ENCODE measurements around the gene MED9. TPM values are rescaled to one million over a fixed set of nuclear protein-coding genes. Genes with fewer than 3 reads are reported as not detected.

The MED9 gene
- polyA plus RNA-seq, 1 donor from 2014 or later: 25.1 TPM

GRCh38 chr17:17457680-17458079, 19.1 kb upstream of the MED9 start:
- no peaks in the 10 kb centered on the region for H3K27me3 ChIP-seq (ENCODE audit: insufficient read depth, low read depth, low read length)
- H3K4me3 ChIP-seq (ENCODE audit: low read length): no peak overlapping the region
- no peaks in the 10 kb centered on the region for H3K9me2 ChIP-seq (ENCODE audit: insufficient read depth, low read length)
- H3K9me3 ChIP-seq (ENCODE audit: low read length): no peaks in the 10 kb centered on the region
- no peaks in the 10 kb centered on the region for H3K36me3 ChIP-seq (ENCODE audit: insufficient read depth, low read length)
- H3K27ac ChIP-seq (ENCODE audit: low read length): no peak overlapping the region
- H3K79me2 ChIP-seq (replicated peaks; ENCODE audit: insufficient read depth, low read length): no peaks in the 10 kb centered on the region
- H3K4me2 ChIP-seq (ENCODE audit: low read length): no peak overlapping the region
- H2AFZ ChIP-seq (ENCODE audit: low read depth, low read length): no peak overlapping the region
- no peak for TF ChIP-seq MXI1 (conservative IDR thresholded peaks at IDR 0.05; ENCODE audit: poor library complexity, severe bottlenecking)
- TF ChIP-seq TAF1 (IDR thresholded peaks at IDR 0.05; ENCODE audit: low read depth): no peak
- no peak for TF ChIP-seq CTCF (IDR thresholded peaks at IDR 0.05; ENCODE audit: poor library complexity, severe bottlenecking)
- no peak for TF ChIP-seq REST (IDR thresholded peaks at IDR 0.05; ENCODE audit: borderline replicate concordance)
- no peak overlapping the region for H3K9ac ChIP-seq (ENCODE audit: low read length)
- no peaks in the 10 kb centered on the region for H4K20me1 ChIP-seq (ENCODE audit: insufficient read depth)
- no peaks in the 10 kb centered on the region for H3F3A ChIP-seq (ENCODE audit: insufficient read depth, low read length, poor library complexity, severe bottlenecking)

GRCh38 chr17:17460038-17460437, 16.8 kb upstream of the MED9 start:
- H3F3A ChIP-seq (ENCODE audit: insufficient read depth, low read length, poor library complexity, severe bottlenecking): no peaks in the 10 kb centered on the region
- no peaks in the 10 kb centered on the region for H3K27me3 ChIP-seq (ENCODE audit: insufficient read depth, low read depth, low read length)
- no peak overlapping the region for H3K4me2 ChIP-seq (ENCODE audit: low read length)
- no peak overlapping the region for H3K9ac ChIP-seq (ENCODE audit: low read length)
- H3K9me3 ChIP-seq (ENCODE audit: low read length): no peaks in the 10 kb centered on the region
- TF ChIP-seq SMC3 (conservative IDR thresholded peaks at IDR 0.05; ENCODE audit: poor library complexity) (no peak), RAD21 (conservative IDR thresholded peaks at IDR 0.05) (no peak), REST (IDR thresholded peaks at IDR 0.05; ENCODE audit: borderline replicate concordance) (no peak), MXI1 (conservative IDR thresholded peaks at IDR 0.05; ENCODE audit: poor library complexity, severe bottlenecking) (no peak), EZH2 (IDR thresholded peaks at IDR 0.05; ENCODE audit: borderline replicate concordance, insufficient read depth, low read length, poor library complexity, severe bottlenecking) (no peak), CTCF (IDR thresholded peaks at IDR 0.05; ENCODE audit: poor library complexity, severe bottlenecking) (no peak), EP300 (conservative IDR thresholded peaks at IDR 0.05; ENCODE audit: poor library complexity, severe bottlenecking) (no peak), POLR2AphosphoS5 (IDR thresholded peaks at IDR 0.05) (no peak), TAF1 (IDR thresholded peaks at IDR 0.05; ENCODE audit: low read depth) (no peak)
- H3K27ac ChIP-seq (ENCODE audit: low read length): no peak overlapping the region
- no peaks in the 10 kb centered on the region for H3K9me2 ChIP-seq (ENCODE audit: insufficient read depth, low read length)
- no peak overlapping the region for H2AFZ ChIP-seq (ENCODE audit: low read depth, low read length)
- no peak overlapping the region for H3K4me3 ChIP-seq (ENCODE audit: low read length)
- no peaks in the 10 kb centered on the region for H3K79me2 ChIP-seq (replicated peaks; ENCODE audit: insufficient read depth, low read length)
- H3K36me3 ChIP-seq (ENCODE audit: insufficient read depth, low read length): no peaks in the 10 kb centered on the region
- no peaks in the 10 kb centered on the region for H4K20me1 ChIP-seq (ENCODE audit: insufficient read depth)

Data from neural cell (in vitro differentiated cells).